ENCODE data around the gene LCNL1. TPM values are rescaled to one million over a fixed set of nuclear protein-coding genes. Genes with fewer than 3 reads are reported as not detected.

LCNL1 gene
- total and polyA plus RNA-seq, 4 donors = 0.15 to 2.7 (median 1.4) TPM

GRCh38 chr9:137009217-137009616, 26.4 kb downstream of the LCNL1 start:
- Histone ChIP-seq H3K4me1 (ENCODE audit: control insufficient read depth in 5 of 5, insufficient read depth in 5 of 5, low read length in 5 of 5) (peaks cover 0 to 6% (median 0%) of the 10 kb centered on the region in 5 donors), H3K27me3 (ENCODE audit: control insufficient read depth in 3 of 3, insufficient read depth in 3 of 3, low read length in 2 of 3) (no peaks in the 10 kb centered on the region), H3K27ac (ENCODE audit: low read depth in 1 of 2, low read length in 1 of 2) (no peak overlapping the region), H3K36me3 (ENCODE audit: control insufficient read depth in 4 of 4, insufficient read depth in 4 of 4, low read length in 4 of 4) (peaks cover 0 to 40% (median 5%) of the 10 kb centered on the region in 4 donors), H3K9me3 (ENCODE audit: control insufficient read depth in 4 of 4, insufficient read depth in 3 of 4, low read length in 3 of 4) (peaks cover 0 to 2% (median 0%) of the 10 kb centered on the region in 4 donors), H3K9ac (ENCODE audit: insufficient read depth in 1 of 2, low read length in 2 of 2) (no peak overlapping the region), H3K4me3 (no peak overlapping the region)
- DNase-seq (no peak), ATAC-seq (ENCODE audit: insufficient read depth, low FRiP score) (no peak)
- WGBS, 2 donors = 94 to 96% methylated on average over 14 to 18 of the region's 18 CpGs
- no peak for TF ChIP-seq CTCF (IDR thresholded peaks at IDR 0.05; ENCODE audit: control extremely low read depth, extremely low read depth)

- Histone ChIP-seq H3K4me3 (no peak overlapping the region), H3K27ac (ENCODE audit: low read depth in 1 of 2, low read length in 1 of 2) (no peak overlapping the region), H3K9me3 (ENCODE audit: control insufficient read depth in 4 of 4, insufficient read depth in 3 of 4, low read length in 3 of 4) (peaks cover 0 to 1% (median 0%) of the 10 kb centered on the region in 4 donors), H3K4me1 (ENCODE audit: control insufficient read depth in 5 of 5, insufficient read depth in 5 of 5, low read length in 5 of 5) (peaks cover 0 to 6% (median 0%) of the 10 kb centered on the region in 5 donors), H3K9ac (ENCODE audit: insufficient read depth in 1 of 2, low read length in 2 of 2) (no peak overlapping the region), H3K27me3 (ENCODE audit: control insufficient read depth in 3 of 3, insufficient read depth in 3 of 3, low read length in 2 of 3) (no peaks in the 10 kb centered on the region), H3K36me3 (ENCODE audit: control insufficient read depth in 4 of 4, insufficient read depth in 4 of 4, low read length in 4 of 4) (peaks cover 0 to 48% (median 5%) of the 10 kb centered on the region in 4 donors)
- DNase-seq = no peak
- ATAC-seq (ENCODE audit: insufficient read depth, low FRiP score) = no peak
- TF ChIP-seq CTCF (IDR thresholded peaks at IDR 0.05; ENCODE audit: control extremely low read depth, extremely low read depth) = no peak
- 95 to 96% methylated on average over 48 to 49 of the region's 49 CpGs for WGBS, 2 donors
Observed at GRCh38 chr9:137009938-137010732, 27.3 kb downstream of the LCNL1 start.

- ATAC-seq (ENCODE audit: insufficient read depth, low FRiP score) = no peak
- no peak for DNase-seq
- no peak for TF ChIP-seq CTCF (IDR thresholded peaks at IDR 0.05; ENCODE audit: control extremely low read depth, extremely low read depth)
- Histone ChIP-seq H3K9ac (ENCODE audit: insufficient read depth in 1 of 2, low read length in 2 of 2) (no peak overlapping the region), H3K4me3 (no peak overlapping the region), H3K36me3 (ENCODE audit: control insufficient read depth in 4 of 4, insufficient read depth in 4 of 4, low read length in 4 of 4) (peaks cover 0 to 57% (median 7%) of the 10 kb centered on the region in 4 donors), H3K4me1 (ENCODE audit: control insufficient read depth in 5 of 5, insufficient read depth in 5 of 5, low read length in 5 of 5) (peaks cover 0 to 6% (median 0%) of the 10 kb centered on the region in 5 donors), H3K27me3 (ENCODE audit: control insufficient read depth in 3 of 3, insufficient read depth in 3 of 3, low read length in 2 of 3) (no peaks in the 10 kb centered on the region), H3K9me3 (ENCODE audit: control insufficient read depth in 4 of 4, insufficient read depth in 3 of 4, low read length in 3 of 4) (no peaks in the 10 kb centered on the region), H3K27ac (ENCODE audit: low read depth in 1 of 2, low read length in 1 of 2) (no peak overlapping the region)
- 94 to 95% methylated on average over 24 of the region's 24 CpGs for WGBS, 2 donors
Observed at GRCh38 chr9:137011156-137011555, 28.4 kb downstream of the LCNL1 start.
